Astrocyte (in vitro differentiated cells and primary cell): Measurements from ENCODE around the gene PFKFB2.

Source experiments
- CTCF ChIP-seq: IDR thresholded peaks from 2 replicates; pipeline ENCODE4 v1.5.1; 2011; ENCODE audit warnings: low read depth, mild to moderate bottlenecking, inconsistent platforms, low read length, moderate library complexity; ENCODE audit not compliant: insufficient read depth
- EZH2 ChIP-seq: IDR thresholded peaks from 2 replicates; pipeline ENCODE4 v1.6.1; 2012; ENCODE audit warnings: mild to moderate bottlenecking, low read length, inconsistent platforms; ENCODE audit not compliant: insufficient read depth

GRCh38 chr1:207059881-207060280 is 6.8 kb downstream of the PFKFB2 start:
- TF ChIP-seq CTCF (no peak), EZH2 (no peak)
